Esophagus squamous epithelium (tissue), 5 donors: ENCODE results near the gene CCNJ. TPM values are rescaled to one million over a fixed set of nuclear protein-coding genes. Genes with fewer than 3 reads are reported as not detected.
"Not testable (repeated sequence)": the region's sequence is repeated elsewhere in the genome, so short reads cannot be mapped to it uniquely, and the experiment has no call there.

Experiments
- DNase-seq: peaks from one replicate; lab custom pipeline; 2025; lab: John Stamatoyannopoulos, UW
- H3K27ac ChIP-seq, 4 donors: fragments of 200-600 bp; sonication (generic); one replicate each; pipeline ENCODE4 v1.5.1; 2016 to 2019; ENCODE audit warnings: mild to moderate bottlenecking in 1 of 4
- H3K27me3 ChIP-seq, 4 donors: fragments of 200-600 bp; sonication (generic); 1 replicate in 3 of 4; 2 replicates in 1 of 4; pipeline versions ENCODE4 v1.5.1 to v1.6.0; 2017 to 2021; ENCODE audit warnings: antibody characterized with exemption in 1 of 4
- H3K36me3 ChIP-seq, 3 donors: fragments of 200-600 bp; sonication (generic); one replicate each; pipeline ENCODE4 v1.5.1; 2016 to 2019
- H3K4me1 ChIP-seq, 3 donors: fragments of 200-600 bp; sonication (generic); one replicate each; pipeline ENCODE4 v1.5.1; 2017 to 2019
- H3K4me3 ChIP-seq, 4 donors: fragments of 200-600 bp; sonication (generic); 1 replicate in 3 of 4; 2 replicates in 1 of 4; pipeline ENCODE4 v1.5.1; 2016 to 2019; ENCODE audit warnings: mild to moderate bottlenecking in 2 of 4, moderate library complexity in 1 of 4
- H3K9me3 ChIP-seq, 3 donors: fragments of 200-600 bp; sonication (generic); one replicate each; pipeline ENCODE4 v1.5.1; 2016 to 2019
- POLR2A ChIP-seq, 4 donors: fragments of 450-650 bp; IDR thresholded peaks; one replicate each; pipeline ENCODE4 v1.6.1; 2017; ENCODE audit warnings: antibody characterized with exemption in 4 of 4, mild to moderate bottlenecking in 4 of 4, moderate library complexity in 3 of 4
- WGBS, 2 donors: methylation state at CpG; one replicate each; pipeline ENCODE4 v1.1.5; 2018; 5-methylcytosine and 5-hydroxymethylcytosine counted together
- intact Hi-C: fragments of 100-400 bp; cut with DNase I; formaldehyde crosslinking; loops from one replicate; pipeline ENCODE4 v1.15.0; 2022
- total RNA-seq, 4 donors: library from RNA; depleted of rRNA; stranded (reverse); fragments of >200 nt; gene quantifications; one replicate each; pipeline ENCODE4 v1.1.0, GENCODE V29; 2016
- TF ChIP-seq, protein P1 (sequence below), 6 experiments: fragments of 450-650 bp in 4 of 6; fragments of 200-600 bp in 2 of 6; sonication (generic) in 2 of 6; IDR thresholded peaks; one replicate each; pipeline ENCODE4 v1.5.1; 2016 to 2019; ENCODE audit warnings: antibody characterized with exemption in 6 of 6, mild to moderate bottlenecking in 4 of 6, moderate library complexity in 4 of 6
- donor health status: DM: yes; HTN: yes; CAD: no.

Gene CCNJ, protein sequence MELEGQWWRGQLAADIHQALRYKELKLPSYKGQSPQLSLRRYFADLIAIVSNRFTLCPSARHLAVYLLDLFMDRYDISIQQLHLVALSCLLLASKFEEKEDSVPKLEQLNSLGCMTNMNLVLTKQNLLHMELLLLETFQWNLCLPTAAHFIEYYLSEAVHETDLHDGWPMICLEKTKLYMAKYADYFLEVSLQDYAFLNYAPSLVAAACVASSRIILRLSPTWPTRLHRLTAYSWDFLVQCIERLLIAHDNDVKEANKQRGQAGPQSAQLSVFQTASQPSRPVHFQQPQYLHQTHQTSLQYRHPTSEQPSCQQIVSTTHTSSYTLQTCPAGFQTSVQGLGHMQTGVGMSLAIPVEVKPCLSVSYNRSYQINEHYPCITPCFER
- total RNA-seq = 1 to 10 TPM; 1.5 to 4.2 (median 2.8) TPM

DNA sequence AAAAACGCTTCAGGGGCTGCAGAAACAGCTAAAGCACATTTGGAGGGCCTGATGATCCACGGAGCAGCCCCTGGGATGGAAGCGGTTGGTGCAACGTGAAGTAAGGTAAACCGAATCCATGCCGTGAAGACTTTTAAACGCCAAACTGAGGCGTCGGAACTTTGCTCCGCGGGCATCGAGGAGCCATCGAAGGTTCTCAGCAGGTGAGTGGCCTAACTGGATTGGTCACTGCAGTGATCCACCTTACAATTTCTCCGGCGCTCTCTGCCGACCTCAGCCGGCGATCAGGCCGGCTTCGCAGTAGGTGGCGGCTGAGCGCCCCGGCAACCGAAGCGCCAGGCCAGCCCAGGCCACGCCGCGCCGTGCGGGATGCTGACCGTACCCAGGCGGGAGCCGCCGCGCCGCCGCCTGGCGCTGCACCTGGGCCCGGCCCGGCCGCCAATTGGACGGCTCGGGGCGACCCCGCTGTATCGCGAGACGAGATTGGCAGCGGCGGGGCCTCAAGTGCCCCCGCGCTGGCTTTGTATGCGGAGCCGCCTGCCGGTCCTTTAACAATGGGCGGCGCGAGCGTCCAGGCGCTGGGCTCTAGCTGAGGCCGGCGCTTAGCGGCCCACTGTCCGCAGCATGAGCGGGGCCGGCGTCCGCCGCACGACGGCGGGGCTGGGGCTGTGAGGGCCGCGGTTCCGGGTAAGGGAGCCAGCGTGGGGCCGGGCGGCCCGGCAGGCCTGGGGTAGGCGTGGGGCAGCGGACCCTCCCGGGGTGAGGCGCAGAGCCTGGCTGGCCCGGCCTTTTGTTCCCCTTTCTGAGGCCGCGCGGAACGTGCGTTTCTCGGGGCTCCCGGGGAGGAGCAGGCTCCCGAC is at the start of gene CCNJ:
CCNJ (plus strand) TSS at position 551 of the 860 bp plus-strand sequence. CDS start 811 bp downstream, outside the sequence.
- Histone ChIP-seq H3K4me1 (peaks cover 0 to 36% (median 4%) of the 10 kb centered on the region in 3 donors), H3K27ac (peak within 1 kb of the TSS; percentile 82 to 90 (median 86)), H3K9me3 (no peaks in the 10 kb centered on the region), H3K27me3 (no peaks in the 10 kb centered on the region), H3K4me3 (peak within 1 kb of the TSS; percentile 74 to 91 (median 76)), H3K36me3 (peaks cover 0 to 11% (median 0%) of the 10 kb centered on the region in 3 donors)
- peak in 2 of 4 donors; percentile 62 to 79 for TF ChIP-seq POLR2A (IDR thresholded peaks at IDR 0.05)
- TF ChIP-seq, protein P1, sequence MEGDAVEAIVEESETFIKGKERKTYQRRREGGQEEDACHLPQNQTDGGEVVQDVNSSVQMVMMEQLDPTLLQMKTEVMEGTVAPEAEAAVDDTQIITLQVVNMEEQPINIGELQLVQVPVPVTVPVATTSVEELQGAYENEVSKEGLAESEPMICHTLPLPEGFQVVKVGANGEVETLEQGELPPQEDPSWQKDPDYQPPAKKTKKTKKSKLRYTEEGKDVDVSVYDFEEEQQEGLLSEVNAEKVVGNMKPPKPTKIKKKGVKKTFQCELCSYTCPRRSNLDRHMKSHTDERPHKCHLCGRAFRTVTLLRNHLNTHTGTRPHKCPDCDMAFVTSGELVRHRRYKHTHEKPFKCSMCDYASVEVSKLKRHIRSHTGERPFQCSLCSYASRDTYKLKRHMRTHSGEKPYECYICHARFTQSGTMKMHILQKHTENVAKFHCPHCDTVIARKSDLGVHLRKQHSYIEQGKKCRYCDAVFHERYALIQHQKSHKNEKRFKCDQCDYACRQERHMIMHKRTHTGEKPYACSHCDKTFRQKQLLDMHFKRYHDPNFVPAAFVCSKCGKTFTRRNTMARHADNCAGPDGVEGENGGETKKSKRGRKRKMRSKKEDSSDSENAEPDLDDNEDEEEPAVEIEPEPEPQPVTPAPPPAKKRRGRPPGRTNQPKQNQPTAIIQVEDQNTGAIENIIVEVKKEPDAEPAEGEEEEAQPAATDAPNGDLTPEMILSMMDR (IDR thresholded peaks at IDR 0.05) = peak in 2 of 6 experiments; percentile 10 to 19
- intact Hi-C loops = no loop called here
- 11 to 17% methylated on average over 13 to 15 of the region's 92 CpGs for WGBS, 2 donors
- peak; percentile 20 for DNase-seq

DNA sequence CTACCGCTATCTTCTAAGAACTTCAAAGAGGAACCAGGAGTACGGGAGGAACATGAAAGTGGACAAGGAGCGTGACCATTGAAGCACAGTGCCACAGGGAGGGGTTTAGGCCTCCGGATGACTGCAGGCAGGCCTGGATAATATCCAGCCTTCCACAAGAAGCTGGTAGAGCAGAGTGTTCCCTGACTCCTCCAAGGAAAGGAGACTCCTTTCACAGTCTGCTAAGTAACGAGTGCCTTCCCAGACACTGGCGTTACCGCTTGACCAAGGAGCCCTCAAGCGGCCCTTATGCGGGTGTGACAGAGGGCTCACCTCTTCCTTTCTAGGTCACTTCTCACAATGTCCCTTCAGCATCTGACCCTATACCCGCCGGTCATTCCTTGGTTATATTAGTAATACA is 49.0 kb upstream of the CCNJ start:
- H3K4me1 ChIP-seq, H3K36me3 ChIP-seq, H3K27me3 ChIP-seq, H3K27ac ChIP-seq, H3K9me3 ChIP-seq, DNase-seq, intact Hi-C loops, H3K4me3 ChIP-seq: not testable (repeated sequence)
- 87 to 89% methylated on average over 11 of the region's 11 CpGs for WGBS, 2 donors

DNA sequence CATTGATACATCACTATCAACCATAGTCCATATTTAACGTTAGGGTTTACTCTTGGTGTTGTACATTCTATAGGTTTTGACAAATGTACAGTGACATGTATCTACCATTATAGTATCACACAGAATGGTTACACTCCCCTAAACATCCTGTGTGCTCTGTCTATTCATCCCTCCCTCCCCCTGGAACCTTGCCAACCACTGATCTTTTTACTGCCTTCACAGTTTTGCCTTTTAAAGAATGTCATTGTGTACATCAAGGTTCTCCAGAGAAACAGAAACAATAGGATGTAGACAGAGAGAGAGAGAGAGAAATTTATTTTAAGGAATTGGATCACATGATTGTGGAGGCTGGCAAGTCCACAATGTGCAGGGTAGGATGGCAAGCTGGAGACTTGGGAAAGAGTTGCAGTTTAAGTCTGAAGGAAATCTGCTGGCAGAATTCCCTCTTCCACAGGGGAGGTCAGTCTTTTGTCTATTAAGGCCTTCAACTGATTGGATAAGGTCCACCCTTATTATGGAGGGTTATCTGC is 45.1 kb upstream of the CCNJ start:
- Histone ChIP-seq H3K27ac (no peak overlapping the region), H3K27me3 (no peaks in the 10 kb centered on the region), H3K4me3 (no peak overlapping the region), H3K36me3 (no peaks in the 10 kb centered on the region), H3K9me3 (no peaks in the 10 kb centered on the region), H3K4me1 (no peaks in the 10 kb centered on the region)
- intact Hi-C loops = no loop called here
- no peak for DNase-seq
- WGBS, 2 donors = 32 to 50% methylated on average over 1 of the region's 1 CpG
- no peak for TF ChIP-seq POLR2A (IDR thresholded peaks at IDR 0.05)
- TF ChIP-seq, protein P1 (IDR thresholded peaks at IDR 0.05) = no peak

DNA sequence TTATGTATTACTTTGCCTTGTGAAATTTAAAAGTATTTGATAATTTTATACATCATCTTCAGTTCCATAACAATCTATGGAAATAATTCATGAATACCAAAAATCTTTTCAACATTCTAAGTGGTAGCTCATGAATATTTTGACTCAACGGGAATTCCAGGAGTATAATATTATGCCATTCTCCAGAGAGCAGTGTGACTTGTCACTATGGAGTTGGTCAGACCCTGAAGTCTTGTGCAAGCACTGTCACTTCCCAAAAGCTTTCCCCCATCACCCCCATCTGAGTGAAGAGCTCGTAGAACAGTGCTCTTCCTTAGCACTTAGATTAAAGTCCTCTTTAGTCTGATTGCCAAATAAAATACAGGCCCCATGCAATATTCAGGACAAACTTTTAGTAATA is 29.4 kb upstream of the CCNJ start:
- WGBS, 2 donors = 69 to 93% methylated on average over 2 of the region's 2 CpGs
- Histone ChIP-seq H3K4me3 (no peak overlapping the region), H3K4me1 (peaks cover 0 to 7% (median 5%) of the 10 kb centered on the region in 3 donors), H3K27ac (no peak overlapping the region), H3K9me3 (no peaks in the 10 kb centered on the region), H3K27me3 (no peaks in the 10 kb centered on the region), H3K36me3 (no peaks in the 10 kb centered on the region)
- intact Hi-C loops = no loop called here
- TF ChIP-seq, protein P1 (IDR thresholded peaks at IDR 0.05) = no peak
- TF ChIP-seq POLR2A (IDR thresholded peaks at IDR 0.05) = no peak
- DNase-seq = no peak

DNA sequence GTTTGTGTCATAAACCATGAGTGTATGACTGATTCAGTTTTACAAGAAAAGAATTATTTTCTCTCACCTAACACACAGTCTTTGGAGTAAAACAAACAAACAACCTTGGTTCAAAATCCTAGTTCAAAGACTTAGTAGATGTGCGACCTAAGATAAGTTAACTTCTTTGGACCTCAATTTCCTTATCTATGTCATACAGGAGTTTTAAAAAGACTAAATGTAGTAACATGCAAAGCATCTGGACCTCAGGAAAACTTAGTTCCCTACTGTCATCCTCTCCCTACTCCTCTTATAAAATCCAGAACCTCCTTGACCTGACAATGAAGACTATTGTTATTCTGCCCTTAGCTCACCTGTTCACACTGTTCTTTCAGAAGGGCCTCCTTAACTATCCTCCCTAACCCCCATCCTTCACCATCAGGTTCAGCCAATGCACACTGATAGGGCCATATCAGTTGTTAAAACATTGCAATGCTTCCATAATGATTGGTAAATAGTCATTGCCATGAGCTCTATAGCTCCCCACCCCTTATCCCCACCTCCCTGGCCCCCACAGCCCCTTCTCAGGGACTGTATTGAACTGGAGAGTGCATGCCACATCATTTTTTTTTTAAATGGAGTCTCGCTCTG is 28.8 kb upstream of the CCNJ start:
- intact Hi-C loops = no loop called here
- H3K27me3 ChIP-seq = no peaks in the 10 kb centered on the region
- H3K9me3 ChIP-seq = no peaks in the 10 kb centered on the region
- 92 to 93% methylated on average over 2 of the region's 2 CpGs for WGBS, 2 donors
- peaks cover 0 to 7% (median 5%) of the 10 kb centered on the region in 3 donors for H3K4me1 ChIP-seq
- H3K27ac ChIP-seq = no peak overlapping the region
- no peak overlapping the region for H3K4me3 ChIP-seq
- no peak for DNase-seq
- H3K36me3 ChIP-seq = no peaks in the 10 kb centered on the region
- TF ChIP-seq, protein P1 (IDR thresholded peaks at IDR 0.05) = no peak
- no peak for TF ChIP-seq POLR2A (IDR thresholded peaks at IDR 0.05)
